GM18909 (cell line): ENCODE results near the gene RPRD1B.

ENCODE experiments used
- ATAC-seq: cut with Tn5 transposase; IDR thresholded peaks from one replicate; pipeline ENCODE4 v1.9.1; 2021; ENCODE audit warnings: mild to moderate bottlenecking; ENCODE audit not compliant: unreplicated experiment, poor library complexity

The RPRD1B gene

GRCh38 chr20:38131588-38132121, 98.1 kb downstream of the RPRD1B start:
- no peak for ATAC-seq

- no peak for ATAC-seq
Measured at GRCh38 chr20:38132156-38132909, 98.8 kb downstream of the RPRD1B start.

GRCh38 chr20:38132910-38133501, 99.5 kb downstream of the RPRD1B start:
- ATAC-seq: no peak

GRCh38 chr20:38133680-38134426, 100.3 kb downstream of the RPRD1B start:
- ATAC-seq: no peak

- ATAC-seq: no peak
Measured at GRCh38 chr20:38134427-38135270, 101.1 kb downstream of the RPRD1B start.

GRCh38 chr20:38135271-38135650, 101.7 kb downstream of the RPRD1B start:
- no peak for ATAC-seq

GRCh38 chr20:38135651-38136420, 102.3 kb downstream of the RPRD1B start:
- no peak for ATAC-seq

- ATAC-seq: no peak
Measured at GRCh38 chr20:38136421-38137245, 103.1 kb downstream of the RPRD1B start.

GRCh38 chr20:38137441-38138037, 104.0 kb downstream of the RPRD1B start:
- no peak for ATAC-seq

- no peak for ATAC-seq
Measured at GRCh38 chr20:38138086-38138778, 104.7 kb downstream of the RPRD1B start.

- ATAC-seq: no peak
Measured at GRCh38 chr20:38139156-38139912, 105.8 kb downstream of the RPRD1B start.

GRCh38 chr20:38139977-38140753, 106.6 kb downstream of the RPRD1B start:
- ATAC-seq: no peak

GRCh38 chr20:38141204-38141888, 107.8 kb downstream of the RPRD1B start:
- no peak for ATAC-seq
